Activated CD8-positive, alpha-beta memory T cell treated with anti-CD3 and anti-CD28 coated beads for 36 hours (primary cell): ENCODE data around the gene CLK3. TPM values are rescaled to one million over a fixed set of nuclear protein-coding genes. Genes with fewer than 3 reads are reported as not detected.
"Not testable (repeated sequence)": the region's sequence is repeated elsewhere in the genome, so short reads cannot be mapped to it uniquely, and the experiment has no call there.

Experiments used
- CTCF ChIA-PET: fragments of 350-600 bp; sonication (Branson Sonifier 250); formaldehyde crosslinking; loops from one replicate; lab custom pipeline; 2021; ENCODE audit warnings: antibody characterized with exemption; lab: Charles Lee
- POLR2A ChIA-PET: fragments of 350-600 bp; sonication (Branson Sonifier 250); formaldehyde crosslinking; loops from one replicate; lab custom pipeline; 2021; ENCODE audit warnings: antibody characterized with exemption; lab: Charles Lee
- total RNA-seq, 2 experiments: library from RNA; stranded (reverse); gene quantifications; one replicate each; pipeline ENCODE4 v1.2.3, GENCODE V29; 2021

CLK3 gene
- total RNA-seq, 2 experiments from 2014 or later = 109 to 112 TPM

DNA sequence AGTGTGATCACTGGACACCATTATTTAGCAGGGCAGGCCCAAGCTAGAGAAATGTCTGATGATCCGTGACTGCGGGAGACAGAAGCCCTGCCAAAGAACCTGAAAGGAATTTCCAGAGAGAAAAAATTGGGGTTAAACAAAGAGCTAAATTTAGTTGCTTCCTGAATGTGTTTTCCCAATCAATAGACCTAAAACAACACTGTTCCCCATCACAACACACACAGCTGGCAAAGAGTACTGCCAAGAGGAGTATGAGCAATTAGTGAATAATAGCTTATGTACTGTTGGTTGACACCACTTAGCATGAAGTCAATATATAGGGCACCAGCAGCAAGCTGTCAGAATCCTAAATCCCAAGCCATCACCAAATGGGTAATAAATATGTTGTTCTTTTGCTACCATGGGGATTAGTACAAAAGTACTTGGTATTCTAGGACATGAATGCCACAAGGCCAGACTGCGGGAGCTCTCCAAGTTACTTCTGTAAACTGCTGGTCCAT, 35.7 kb downstream of the CLK3 start:
- ChIA-PET POLR2A (no interaction called here), CTCF (interaction anchor here (1.3 to 1.4 kb wide), 2 partner anchors 118 to 278 kb away, joined by 3 read pairs; no protein-coding TSS in a partner anchor)

GRCh38 chr15:74653426-74654102, 37.9 kb downstream of the CLK3 start:
- POLR2A ChIA-PET = interaction anchor here (0.6 kb wide), 1 partner anchor 281 kb away, joined by 3 read pairs; no protein-coding TSS in a partner anchor
- CTCF ChIA-PET = interaction anchor here (0.6 kb wide), 1 partner anchor 15 kb away, joined by 3 read pairs; no protein-coding TSS in a partner anchor

- CTCF ChIA-PET = interaction anchor here (0.6 kb wide), 1 partner anchor 10 kb away, joined by 4 read pairs; no protein-coding TSS in a partner anchor
- POLR2A ChIA-PET = no interaction called here
These were observed 39.8 kb downstream of the CLK3 start for GRCh38 chr15:74655424-74655823.

DNA sequence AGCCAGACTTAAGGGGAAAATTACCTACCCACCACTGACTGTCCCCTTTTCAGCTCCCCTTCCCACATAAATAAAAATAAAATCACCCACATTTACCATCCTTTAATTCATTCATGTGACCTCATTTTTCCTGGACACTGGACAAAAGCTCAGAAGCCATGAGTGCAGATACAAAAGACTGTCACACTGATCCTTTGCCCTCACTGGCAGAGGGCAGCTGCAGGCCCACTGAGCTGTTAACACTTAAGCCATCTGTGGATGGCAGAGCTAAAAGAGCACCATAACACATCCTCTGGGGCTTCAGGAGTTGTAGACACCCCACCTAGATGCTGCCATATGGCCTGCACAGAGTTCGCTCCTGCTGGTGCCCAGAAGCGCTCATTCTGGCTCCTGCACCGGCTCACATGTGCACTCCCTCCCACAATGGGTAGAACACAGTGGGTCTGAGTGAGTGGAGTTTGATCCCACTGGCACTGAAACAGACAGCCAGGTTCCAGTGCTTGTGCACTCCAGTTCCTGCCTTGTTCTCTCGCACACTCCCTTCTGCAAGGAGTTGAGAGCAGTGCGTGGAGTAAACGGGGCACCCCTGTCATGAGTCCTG, 41.4 kb downstream of the CLK3 start:
- ChIA-PET CTCF (interaction anchor here (2.7 kb wide), 1 partner anchor 22 kb away, joined by 7 read pairs; no protein-coding TSS in a partner anchor), POLR2A (no interaction called here)

DNA sequence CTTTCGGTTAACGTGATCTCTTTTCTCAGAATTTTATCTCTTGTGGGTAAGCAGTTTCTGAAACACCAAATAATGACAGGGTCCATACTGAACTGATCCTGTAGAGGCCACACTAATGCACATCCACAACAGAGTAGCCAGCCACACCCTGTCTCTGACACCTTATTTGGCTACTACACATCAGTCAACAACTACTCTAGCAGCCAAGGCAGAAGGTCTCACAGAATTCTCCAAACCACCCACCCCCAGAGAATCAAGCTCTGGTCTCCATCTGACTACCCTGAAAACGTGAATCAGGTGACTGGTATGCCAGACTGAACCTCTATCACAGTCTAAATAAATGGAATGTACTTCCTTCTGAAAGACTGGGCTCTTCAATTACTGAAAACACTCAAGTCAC, 42.2 kb downstream of the CLK3 start:
- ChIA-PET CTCF (interaction anchor here (2.7 kb wide), 1 partner anchor 23 kb away, joined by 7 read pairs; no protein-coding TSS in a partner anchor), POLR2A (no interaction called here)

- POLR2A ChIA-PET, CTCF ChIA-PET: not testable (repeated sequence)
These were observed 45.6 kb downstream of the CLK3 start for GRCh38 chr15:74661280-74661679.

GRCh38 chr15:74662064-74662860, 46.6 kb downstream of the CLK3 start:
- POLR2A ChIA-PET = no interaction called here
- CTCF ChIA-PET = interaction anchor here (1.4 kb wide), 1 partner anchor 16 kb away, joined by 3 read pairs; no protein-coding TSS in a partner anchor

DNA sequence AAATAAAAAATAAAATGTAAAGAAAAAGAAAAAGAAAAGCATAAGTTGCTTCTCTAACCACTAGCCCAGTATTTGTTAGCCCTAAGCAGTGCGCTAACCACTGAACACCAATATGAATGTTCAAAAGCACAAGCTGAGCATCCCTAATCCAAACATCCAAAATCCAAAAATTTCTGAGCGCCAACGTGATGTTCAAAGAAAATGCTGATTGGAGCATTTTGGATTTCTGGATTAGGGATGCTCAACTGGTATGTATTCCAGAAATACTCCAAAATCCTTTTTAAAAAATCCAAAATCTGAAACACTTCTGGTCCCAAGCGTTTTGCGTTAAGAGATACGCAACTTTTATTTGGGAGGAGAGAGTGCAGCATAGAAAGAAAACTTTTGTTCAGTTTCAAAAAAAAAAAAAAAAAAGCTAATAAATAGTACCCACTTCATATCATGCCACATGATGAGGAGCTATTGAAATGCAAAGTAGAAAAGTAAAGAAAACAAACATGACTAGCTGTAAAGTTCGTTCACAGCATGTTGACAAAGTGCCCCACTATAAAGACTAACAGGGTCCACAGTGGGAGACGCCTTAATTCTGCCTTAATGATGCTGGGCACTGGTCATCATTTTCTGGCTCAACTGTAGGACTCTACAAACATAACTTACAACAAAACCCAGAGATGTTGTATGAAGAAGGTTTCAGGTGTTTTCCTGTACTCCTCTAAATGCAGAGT, 47.8 kb downstream of the CLK3 start:
- ChIA-PET POLR2A (interaction anchor here (0.6 kb wide), 1 partner anchor 15 kb away, joined by 6 read pairs; no protein-coding TSS in a partner anchor), CTCF (interaction anchor here (1.4 kb wide), 1 partner anchor 15 kb away, joined by 3 read pairs; no protein-coding TSS in a partner anchor)

GRCh38 chr15:74664028-74664616, 48.5 kb downstream of the CLK3 start:
- CTCF ChIA-PET = interaction anchor here (1.4 kb wide), 1 partner anchor 14 kb away, joined by 3 read pairs; no protein-coding TSS in a partner anchor

DNA sequence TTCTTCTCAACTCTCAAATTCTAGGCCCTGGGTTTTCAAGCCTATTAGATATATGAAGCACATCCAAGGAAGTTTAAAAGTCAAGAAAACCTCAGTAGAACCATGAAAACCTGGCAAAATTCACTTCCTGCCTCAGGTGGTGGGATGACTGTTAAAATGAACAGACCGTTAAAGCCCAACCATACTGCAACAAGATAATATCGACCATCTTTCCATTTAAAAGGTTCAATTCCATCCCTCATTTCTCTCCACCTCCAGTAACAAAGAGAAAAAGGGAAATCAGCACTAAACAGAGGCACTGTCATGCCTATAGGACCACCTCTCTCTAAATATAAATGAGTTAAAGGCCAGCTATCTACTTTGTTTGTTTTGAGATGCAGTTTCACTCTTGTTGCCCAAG, 49.0 kb downstream of the CLK3 start:
- POLR2A ChIA-PET = no interaction called here

More at GRCh38 chr15:74664028-74664616, 48.5 kb downstream of the CLK3 start:
- POLR2A ChIA-PET = interaction anchor here (0.6 kb wide), 1 partner anchor 14 kb away, joined by 6 read pairs; no protein-coding TSS in a partner anchor

DNA sequence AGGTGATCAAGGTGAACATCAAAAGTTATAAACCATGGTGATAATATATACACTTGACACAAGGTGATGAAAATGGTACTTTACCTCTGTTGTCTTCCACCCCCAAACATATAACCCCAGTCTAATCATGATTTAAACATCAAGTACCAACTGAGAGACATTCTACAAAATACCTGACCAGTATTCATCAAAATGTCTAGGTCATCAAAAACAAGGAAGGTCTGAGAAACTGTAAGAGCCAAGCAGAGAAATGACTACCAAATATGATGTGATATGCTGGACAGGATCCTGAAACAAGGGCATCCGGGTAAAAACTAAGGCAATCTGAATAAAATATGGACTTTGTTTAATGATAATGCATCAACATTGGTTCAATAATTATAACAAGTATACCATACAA, 52.3 kb downstream of the CLK3 start:
- ChIA-PET POLR2A (no interaction called here), CTCF (no interaction called here)

More for the DNA sequence above, 49.0 kb downstream of the CLK3 start:
- CTCF ChIA-PET = interaction anchor here (0.5 kb wide), 1 partner anchor 341 kb away, joined by 3 read pairs; no protein-coding TSS in a partner anchor

DNA sequence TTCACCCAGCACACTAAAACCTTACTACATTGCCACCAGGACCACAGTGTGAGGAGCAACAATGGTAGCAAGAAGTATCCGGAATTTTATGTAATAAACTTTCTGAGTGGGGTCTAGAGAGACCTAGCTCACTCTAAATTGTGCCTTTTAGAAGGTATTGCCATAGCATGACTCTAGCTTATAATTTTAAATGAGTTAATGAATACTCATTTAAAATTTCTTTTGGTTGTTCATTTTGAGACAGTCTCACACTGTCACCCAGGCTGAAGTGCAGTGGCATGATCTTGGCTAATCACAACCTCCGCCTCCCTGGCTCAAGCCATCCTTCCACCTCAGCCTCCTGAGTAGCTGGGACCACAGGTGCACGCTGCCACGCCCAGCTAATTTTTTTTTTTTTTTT, 54.0 kb downstream of the CLK3 start:
- CTCF ChIA-PET = interaction anchor here (0.6 kb wide), 1 partner anchor 522 kb away, joined by 3 read pairs; no protein-coding TSS in a partner anchor
- POLR2A ChIA-PET = no interaction called here

- CTCF ChIA-PET = no interaction called here
- POLR2A ChIA-PET = no interaction called here
These were observed 58.5 kb downstream of the CLK3 start for GRCh38 chr15:74674161-74674560.

- POLR2A ChIA-PET = no interaction called here
- CTCF ChIA-PET = interaction anchor here (1.1 kb wide), 1 partner anchor 101 kb away, joined by 3 read pairs; no protein-coding TSS in a partner anchor
These were observed 61.2 kb downstream of the CLK3 start for GRCh38 chr15:74676801-74677200.
